HG02970 (cell line): ENCODE measurements around the gene C2CD3.
"Not testable (repeated sequence)": the region's sequence is repeated elsewhere in the genome, so short reads cannot be mapped to it uniquely, and the experiment has no call there.

Experiments used
- ATAC-seq: cut with Tn5 transposase; IDR thresholded peaks from one replicate; pipeline ENCODE4 v1.9.1; 2021; ENCODE audit warnings: mild to moderate bottlenecking, moderate library complexity, moderate number of reproducible peaks; ENCODE audit not compliant: unreplicated experiment, low FRiP score

C2CD3 gene

DNA sequence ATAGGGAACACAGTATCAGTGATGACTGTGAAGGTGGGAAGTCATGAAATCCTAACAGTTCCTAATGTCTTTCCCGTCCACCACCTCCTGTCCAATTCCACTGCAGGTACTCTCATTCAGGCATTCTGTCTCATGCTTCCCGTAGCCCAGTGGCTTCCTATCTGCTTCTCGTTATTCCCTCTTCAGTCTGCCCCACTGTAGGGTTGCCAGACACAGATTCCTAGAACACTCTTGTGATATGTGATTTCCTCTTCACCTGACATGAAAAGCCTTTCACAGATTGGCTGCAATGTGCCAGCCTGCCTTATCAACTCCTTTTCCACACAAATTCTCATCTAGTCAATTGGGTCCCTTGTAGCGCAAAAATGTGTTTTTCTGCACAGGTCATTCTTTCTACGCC is 49.0 kb downstream of the C2CD3 start:
- no peak for ATAC-seq

GRCh38 chr11:74120260-74121035 is 50.4 kb downstream of the C2CD3 start:
- not testable (repeated sequence) for ATAC-seq

GRCh38 chr11:74116719-74117118 is 54.1 kb downstream of the C2CD3 start:
- no peak for ATAC-seq

DNA sequence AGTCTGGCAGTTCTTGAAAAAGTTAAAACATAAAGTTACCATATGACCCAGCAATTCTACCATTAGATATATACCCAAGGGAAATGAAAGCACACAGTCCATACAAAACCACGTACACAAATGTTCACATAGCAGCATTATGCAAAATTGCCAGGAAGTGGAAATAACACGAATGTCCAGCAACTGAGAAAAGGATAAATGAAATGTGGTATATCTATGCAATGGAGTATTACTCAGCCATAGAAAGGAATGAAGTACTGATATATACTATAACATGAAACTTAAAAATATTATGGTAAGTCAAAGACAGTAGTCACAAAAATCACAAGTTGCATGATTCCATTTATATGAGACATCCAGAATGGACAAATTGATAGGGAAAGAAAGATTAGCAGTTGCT is 57.9 kb downstream of the C2CD3 start:
- ATAC-seq = no peak

- ATAC-seq = no peak
Measured at GRCh38 chr11:74106124-74106523, 64.7 kb downstream of the C2CD3 start.

DNA sequence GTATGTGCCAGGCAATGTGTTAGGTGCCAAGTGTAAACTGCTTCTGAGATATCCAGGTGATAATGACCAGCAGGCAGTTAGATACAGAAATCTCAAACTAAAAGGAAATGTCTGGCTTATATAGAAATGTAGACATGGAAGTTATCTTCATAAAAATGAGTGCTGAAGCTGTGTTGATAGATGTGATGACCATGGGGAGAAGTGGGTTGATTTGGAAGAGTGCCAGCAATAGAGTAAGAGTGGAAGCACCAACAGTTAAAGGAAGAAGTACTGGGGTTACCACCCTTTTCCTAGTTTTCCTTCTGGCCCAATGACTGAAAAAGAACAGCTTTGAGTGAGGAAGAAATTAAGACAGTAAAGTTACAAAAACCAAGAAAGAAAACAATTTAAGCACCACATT is 68.5 kb downstream of the C2CD3 start:
- ATAC-seq = no peak

DNA sequence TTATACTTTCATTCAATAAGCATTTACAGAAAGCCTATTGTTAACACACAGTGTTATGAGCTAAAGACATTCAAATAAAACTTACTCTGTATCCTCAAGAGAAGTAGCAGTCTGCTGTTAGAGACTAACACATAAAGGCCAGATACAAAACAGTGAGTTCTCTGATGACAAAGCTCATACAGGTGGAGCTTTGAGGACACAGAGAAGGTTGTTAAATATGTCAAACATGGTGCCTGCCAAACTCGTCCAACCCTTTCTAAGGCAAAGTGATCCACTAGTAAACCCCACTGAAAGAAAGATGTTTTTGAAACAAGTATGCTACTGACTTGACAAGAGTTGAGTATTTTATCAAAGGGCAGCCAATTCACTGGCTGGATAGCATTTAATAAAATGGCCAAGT is 70.1 kb downstream of the C2CD3 start:
- no peak for ATAC-seq

DNA sequence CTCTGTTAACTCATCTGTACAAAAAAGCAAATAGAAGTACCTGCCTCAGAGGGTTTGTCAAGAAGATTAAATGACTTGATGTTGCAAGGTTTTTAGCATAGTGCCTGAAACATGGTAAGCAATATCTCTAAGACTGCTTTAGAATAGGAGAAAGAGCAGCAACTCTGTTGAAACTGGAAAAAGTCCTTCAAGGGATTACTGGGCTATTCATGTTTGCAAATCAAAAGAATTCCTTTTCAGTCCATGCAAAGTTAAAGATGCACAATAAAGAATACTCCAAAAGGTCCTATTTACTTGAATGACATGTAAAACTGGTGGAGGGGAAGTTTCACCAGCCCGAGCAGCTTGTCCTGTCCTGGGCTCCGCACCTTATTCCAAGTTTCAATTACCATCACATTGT is 70.6 kb downstream of the C2CD3 start:
- no peak for ATAC-seq

DNA sequence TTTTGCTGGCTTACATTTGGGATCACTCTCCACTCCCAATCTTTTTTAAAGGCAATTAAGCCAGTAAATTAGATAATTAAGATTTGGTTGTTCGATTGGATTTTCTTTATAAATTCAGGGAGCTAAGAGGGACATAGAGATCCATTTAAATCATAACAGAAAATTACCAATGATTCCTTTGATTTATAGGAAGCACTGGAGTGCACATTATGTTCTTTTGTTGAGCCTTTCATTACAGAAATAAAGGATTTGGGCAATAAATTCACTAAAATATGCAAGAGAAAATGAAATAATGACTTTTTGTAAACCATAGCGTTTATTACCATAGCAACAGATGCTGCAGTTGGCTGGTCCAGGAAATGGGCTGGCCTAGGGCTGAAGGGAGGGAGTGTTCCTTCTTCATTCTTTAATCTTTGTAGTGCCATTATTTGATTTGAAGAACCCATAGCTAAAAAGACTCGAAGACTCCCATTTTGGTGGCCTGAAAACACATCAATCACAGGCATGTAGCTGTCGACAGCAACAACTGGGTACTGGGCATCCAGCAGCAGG is 73.0 kb downstream of the C2CD3 start:
- no peak for ATAC-seq

DNA sequence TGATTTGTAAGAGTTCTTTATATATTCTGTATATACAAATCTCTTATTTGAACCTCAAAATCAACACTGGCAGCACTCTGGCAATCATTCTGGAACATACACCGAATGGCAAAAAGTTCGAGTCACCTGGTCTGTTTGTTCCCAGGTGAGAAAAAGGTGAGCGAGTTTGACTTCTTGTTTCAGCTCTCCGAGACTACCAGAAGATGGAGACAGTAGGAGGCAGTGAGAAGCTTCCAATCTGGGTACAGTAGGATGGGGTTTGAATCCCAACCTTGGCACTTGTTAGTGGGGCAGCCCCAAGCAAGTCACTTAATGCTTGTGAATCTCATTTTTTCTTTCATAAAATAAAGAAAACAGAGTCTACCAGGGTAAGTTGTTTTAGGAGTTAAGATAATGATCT is 76.4 kb downstream of the C2CD3 start:
- no peak for ATAC-seq

GRCh38 chr11:74092425-74092824 is 78.4 kb downstream of the C2CD3 start:
- ATAC-seq = no peak

- ATAC-seq = no peak
Measured at GRCh38 chr11:74091549-74091948, 79.3 kb downstream of the C2CD3 start.

- no peak for ATAC-seq
Measured at GRCh38 chr11:74090701-74091100, 80.1 kb downstream of the C2CD3 start.

DNA sequence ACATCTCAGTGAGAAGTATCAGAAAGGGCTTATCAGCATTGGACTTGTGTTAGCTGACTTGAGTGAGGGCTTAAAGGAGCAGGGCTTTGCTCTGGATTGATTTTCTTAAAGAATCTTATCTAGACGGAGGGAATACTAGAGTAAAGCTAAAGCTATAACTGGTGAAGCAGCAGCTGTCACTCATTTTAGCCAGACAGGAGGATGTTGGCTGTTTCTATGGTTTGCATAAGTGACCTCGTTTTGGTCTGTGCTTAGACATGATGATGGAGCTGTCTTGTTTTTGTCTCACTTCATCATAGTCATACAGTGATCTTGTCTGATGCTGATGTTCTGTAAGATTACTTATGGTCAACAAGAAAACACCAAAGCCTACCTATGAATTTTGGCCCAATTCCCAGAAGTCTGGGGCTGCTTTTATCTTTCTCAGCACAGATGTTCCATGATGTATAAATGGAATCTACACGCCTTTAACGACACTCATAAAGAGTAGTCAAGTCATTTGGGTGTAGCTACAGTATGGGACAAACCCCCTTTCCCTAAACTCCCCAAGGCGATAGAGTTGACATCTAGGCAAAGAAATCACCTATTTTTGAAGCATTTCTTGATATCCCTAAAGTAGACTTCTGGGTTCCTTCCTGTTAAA is 84.4 kb downstream of the C2CD3 start:
- no peak for ATAC-seq

GRCh38 chr11:74085542-74085892 is 85.3 kb downstream of the C2CD3 start:
- no peak for ATAC-seq

GRCh38 chr11:74084796-74085541 is 85.8 kb downstream of the C2CD3 start:
- no peak for ATAC-seq

GRCh38 chr11:74083927-74084326 is 86.9 kb downstream of the C2CD3 start:
- not testable (repeated sequence) for ATAC-seq

- ATAC-seq = no peak
Measured at GRCh38 chr11:74081428-74081827, 89.4 kb downstream of the C2CD3 start.

GRCh38 chr11:74077193-74077592 is 93.6 kb downstream of the C2CD3 start:
- ATAC-seq = no peak

GRCh38 chr11:74072721-74073120 is 98.1 kb downstream of the C2CD3 start:
- ATAC-seq = no peak

DNA sequence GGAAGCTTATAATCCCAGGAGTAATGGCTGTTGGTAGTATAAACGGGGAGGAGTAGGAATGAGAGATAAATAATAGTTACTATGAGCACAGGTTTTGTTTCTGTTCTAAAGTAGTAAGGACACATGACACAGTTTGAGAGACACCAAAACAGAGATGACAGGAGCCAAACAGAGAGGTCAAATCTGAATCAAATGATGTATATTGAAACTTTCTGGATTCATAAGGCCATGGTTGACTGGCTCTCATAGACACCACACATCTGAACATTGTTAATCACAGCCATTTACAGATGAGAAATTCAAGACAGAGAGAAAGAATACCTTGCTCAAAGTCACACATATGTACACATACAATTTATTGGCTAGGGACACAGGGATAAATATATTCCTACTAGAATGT is 98.5 kb downstream of the C2CD3 start:
- no peak for ATAC-seq
